ENCODE data around the gene MUC16.
"Not testable (repeated sequence)": the region's sequence is repeated elsewhere in the genome, so short reads cannot be mapped to it uniquely, and the experiment has no call there.

The MUC16 gene

GRCh38 chr19:9009935-9010651 lies at the start of gene MUC16:
MUC16 (minus strand) TSS chr19:9010409.
- no peak for DNase-seq (ENCODE audit: low read depth in 2 of 2)

- no peak for DNase-seq (ENCODE audit: low read depth in 2 of 2)
Measured at GRCh38 chr19:9058905-9059667, 48.9 kb upstream of the MUC16 start.

GRCh38 chr19:9057505-9058258 lies 47.5 kb upstream of the MUC16 start:
- DNase-seq (ENCODE audit: low read depth in 2 of 2), result no peak

GRCh38 chr19:9056131-9056530 lies 45.9 kb upstream of the MUC16 start:
- DNase-seq (ENCODE audit: low read depth in 2 of 2), result not testable (repeated sequence)

GRCh38 chr19:9054765-9055164 lies 44.6 kb upstream of the MUC16 start:
- no peak for DNase-seq (ENCODE audit: low read depth in 2 of 2)

GRCh38 chr19:9054207-9054606 lies 44.0 kb upstream of the MUC16 start:
- DNase-seq (ENCODE audit: low read depth in 2 of 2), result no peak

- not testable (repeated sequence) for DNase-seq (ENCODE audit: low read depth in 2 of 2)
Measured at GRCh38 chr19:9053674-9054073, 43.5 kb upstream of the MUC16 start.

GRCh38 chr19:9052894-9053293 lies 42.7 kb upstream of the MUC16 start:
- DNase-seq (ENCODE audit: low read depth in 2 of 2), result no peak

- no peak for DNase-seq (ENCODE audit: low read depth in 2 of 2)
Measured at GRCh38 chr19:9046694-9047093, 36.5 kb upstream of the MUC16 start.

- DNase-seq (ENCODE audit: low read depth in 2 of 2), result no peak
Measured at GRCh38 chr19:9044449-9044848, 34.2 kb upstream of the MUC16 start.

- DNase-seq (ENCODE audit: low read depth in 2 of 2), result no peak
Measured at GRCh38 chr19:9043524-9043923, 33.3 kb upstream of the MUC16 start.

GRCh38 chr19:9041023-9041422 lies 30.8 kb upstream of the MUC16 start:
- DNase-seq (ENCODE audit: low read depth in 2 of 2), result no peak

GRCh38 chr19:9040131-9040530 lies 29.9 kb upstream of the MUC16 start:
- no peak for DNase-seq (ENCODE audit: low read depth in 2 of 2)

- no peak for DNase-seq (ENCODE audit: low read depth in 2 of 2)
Measured at GRCh38 chr19:9039728-9040127, 29.5 kb upstream of the MUC16 start.

- DNase-seq (ENCODE audit: low read depth in 2 of 2), result no peak
Measured at GRCh38 chr19:9037400-9038062, 27.3 kb upstream of the MUC16 start.

- DNase-seq (ENCODE audit: low read depth in 2 of 2), result no peak
Measured at GRCh38 chr19:9032136-9032631, 22.0 kb upstream of the MUC16 start.

GRCh38 chr19:9018163-9018875 lies 8.1 kb upstream of the MUC16 start:
- DNase-seq (ENCODE audit: low read depth in 2 of 2), result no peak

GRCh38 chr19:9014803-9015202 lies 4.6 kb upstream of the MUC16 start:
- DNase-seq (ENCODE audit: low read depth in 2 of 2), result no peak

GRCh38 chr19:9013988-9014387 lies 3.8 kb upstream of the MUC16 start:
- no peak for DNase-seq (ENCODE audit: low read depth in 2 of 2)

- DNase-seq (ENCODE audit: low read depth in 2 of 2), result no peak
Measured at GRCh38 chr19:9011875-9012274, 1.7 kb upstream of the MUC16 start.

- DNase-seq (ENCODE audit: low read depth in 2 of 2), result no peak
Measured at GRCh38 chr19:9010693-9011092, 484 bp upstream of the MUC16 start.
